Erythroblast (primary cell): Measurements from ENCODE around the gene KMO.

Source experiments
- GATA1 ChIP-seq: IDR thresholded peaks from 2 replicates; pipeline ENCODE4 v1.6.1; 2011; ENCODE audit warnings: low read depth, mild to moderate bottlenecking, control low read depth, low read length, moderate library complexity
- POLR2A ChIP-seq: IDR thresholded peaks from 2 replicates; pipeline ENCODE4 v1.6.1; 2011; ENCODE audit warnings: mild to moderate bottlenecking, low read length

GRCh38 chr1:241596633-241597032 lies 64.5 kb downstream of the KMO start:
- TF ChIP-seq POLR2A (no peak), GATA1 (no peak)
